Liver (tissue), 9 donors: Measurements from ENCODE around the gene PDE4B. TPM values are rescaled to one million over a fixed set of nuclear protein-coding genes. Genes with fewer than 3 reads are reported as not detected.
"Not testable (repeated sequence)": the region's sequence is repeated elsewhere in the genome, so short reads cannot be mapped to it uniquely, and the experiment has no call there.

Experiments used
- DNase-seq: peaks from one replicate; pipeline ENCODE4 v3.0.0-alpha.2; 2017; ENCODE audit warnings: low spot score
- H3K27ac ChIP-seq, 2 donors: one replicate each; pipeline ENCODE4 v1.7.0; 2013; ENCODE audit warnings: inconsistent platforms in 2 of 2, low read length in 2 of 2, control low read depth in 1 of 2, low read depth in 1 of 2, mild to moderate bottlenecking in 1 of 2
- H3K27me3 ChIP-seq, 4 donors: one replicate each; pipeline versions ENCODE4 v1.6.1 to v1.7.0; 2013; ENCODE audit warnings: low read length in 3 of 4, inconsistent platforms in 1 of 4, mild to moderate bottlenecking in 1 of 4, moderate library complexity in 1 of 4; ENCODE audit not compliant: control insufficient read depth in 4 of 4, insufficient read depth in 4 of 4
- H3K36me3 ChIP-seq, 4 donors: one replicate each; pipeline versions ENCODE4 v1.6.1 to v1.7.0; 2013; ENCODE audit warnings: low read length in 3 of 4, mild to moderate bottlenecking in 3 of 4, low read depth in 1 of 4, moderate library complexity in 1 of 4; ENCODE audit not compliant: control insufficient read depth in 4 of 4, insufficient read depth in 3 of 4
- H3K4me1 ChIP-seq, 4 donors: one replicate each; pipeline versions ENCODE4 v1.6.1 to v1.7.0; 2013; ENCODE audit warnings: low read length in 3 of 4, mild to moderate bottlenecking in 3 of 4, moderate library complexity in 1 of 4; ENCODE audit not compliant: control insufficient read depth in 4 of 4, insufficient read depth in 4 of 4
- H3K4me3 ChIP-seq, 3 donors: one replicate each; pipeline versions ENCODE4 v1.6.1 to v1.7.0; 2013; ENCODE audit warnings: low read length in 3 of 3, control low read depth in 1 of 3, low read depth in 1 of 3, mild to moderate bottlenecking in 1 of 3
- H3K9ac ChIP-seq, 2 donors: one replicate each; pipeline ENCODE4 v1.7.0; 2013; ENCODE audit warnings: low read length in 2 of 2, mild to moderate bottlenecking in 2 of 2, moderate library complexity in 2 of 2, control low read depth in 1 of 2, low read depth in 1 of 2
- H3K9me3 ChIP-seq, 4 donors: one replicate each; pipeline versions ENCODE4 v1.6.1 to v1.7.0; 2013; ENCODE audit warnings: low read length in 3 of 4; ENCODE audit not compliant: control insufficient read depth in 4 of 4
- CTCF ChIP-seq: fragments of 150-350 bp; IDR thresholded peaks from 2 replicates; pipeline ENCODE4 v1.5.1; 2017; ENCODE audit warnings: improper control_type of control experiment, low read depth, low read length; ENCODE audit not compliant: missing input control
- FOXA1 ChIP-seq: IDR thresholded peaks from 2 replicates; pipeline ENCODE4 v1.6.1; 2016; ENCODE audit warnings: antibody characterized with exemption
- FOXA2 ChIP-seq: IDR thresholded peaks from 2 replicates; pipeline ENCODE4 v1.6.1; 2016; ENCODE audit warnings: antibody characterized with exemption
- GABPA ChIP-seq, 2 donors: IDR thresholded peaks in 1 of 2; conservative IDR thresholded peaks in 1 of 2; 2 replicates each; pipeline ENCODE4 v1.6.1; 2016; ENCODE audit warnings: antibody characterized with exemption in 2 of 2, mild to moderate bottlenecking in 1 of 2, moderate library complexity in 1 of 2
- HNF4A ChIP-seq, 2 donors: conservative IDR thresholded peaks; 2 replicates each; pipeline ENCODE4 v1.6.1; 2016; ENCODE audit warnings: antibody characterized with exemption in 2 of 2, mild to moderate bottlenecking in 2 of 2
- HNF4G ChIP-seq: IDR thresholded peaks from 2 replicates; pipeline ENCODE4 v1.6.1; 2016; ENCODE audit warnings: antibody characterized with exemption
- JUND ChIP-seq, 2 donors: IDR thresholded peaks; 2 replicates each; pipeline ENCODE4 v1.6.1; 2016; ENCODE audit warnings: antibody characterized with exemption in 2 of 2
- REST ChIP-seq: IDR thresholded peaks from 2 replicates; pipeline ENCODE4 v1.6.1; 2016; ENCODE audit warnings: antibody characterized with exemption, mild to moderate bottlenecking
- RXRA ChIP-seq, 2 donors: IDR thresholded peaks; 2 replicates each; pipeline ENCODE4 v1.6.1; 2017 to 2018; ENCODE audit warnings: antibody characterized with exemption in 2 of 2, mild to moderate bottlenecking in 1 of 2
- SP1 ChIP-seq: IDR thresholded peaks from 2 replicates; pipeline ENCODE4 v1.6.1; 2018; ENCODE audit warnings: antibody characterized with exemption, mild to moderate bottlenecking
- TAF1 ChIP-seq: conservative IDR thresholded peaks from 2 replicates; pipeline ENCODE4 v1.6.1; 2016; ENCODE audit warnings: antibody characterized with exemption, mild to moderate bottlenecking
- YY1 ChIP-seq: IDR thresholded peaks from 2 replicates; pipeline ENCODE4 v1.6.1; 2016; ENCODE audit warnings: antibody characterized with exemption, mild to moderate bottlenecking
- ZBTB33 ChIP-seq: IDR thresholded peaks from 2 replicates; pipeline ENCODE4 v1.6.1; 2016; ENCODE audit warnings: antibody characterized with exemption
- WGBS: extraction: QIAGEN DNeasy Blood & Tissue Kit; methylation state at CpG from one replicate; pipeline ENCODE4 v1.1.7; 2013; 5-methylcytosine and 5-hydroxymethylcytosine counted together
- polyA plus RNA-seq, 2 donors: library from polyadenylated mRNA; stranded (reverse) in 1 of 2; unstranded in 1 of 2; fragments of 200-250 nt in 1 of 2; fragments of >200 nt in 1 of 2; fragmentation: Nextera tagmentation in 1 of 2; extraction: Ambion mirVana in 1 of 2; gene quantifications; one replicate each; pipeline versions ENCODE4 v1.2.1 to v1.2.3, GENCODE V29; 2013 to 2015
- total RNA-seq, 2 donors: library from RNA; depleted of rRNA; stranded (reverse); fragments of >200 nt; gene quantifications; one replicate each; pipeline ENCODE4 v1.2.3, GENCODE V29; 2014
- donor health status: healthy.
- donor health status: healthy.
- donor health status: healthy.
- donor health status: healthy.
- donor health status: healthy.

Gene PDE4B
- total and polyA plus RNA-seq, 4 donors: 1.9 to 3.9 (median 2.7) TPM

- TF ChIP-seq ZBTB33 (no peak), SP1 (no peak), HNF4G (no peak), TAF1 (no peak), RXRA (IDR thresholded peaks at IDR 0.05) (no peak), HNF4A (conservative IDR thresholded peaks at IDR 0.05) (no peak), GABPA (IDR thresholded peaks at IDR 0.05 in 1 of 2, conservative IDR thresholded peaks at IDR 0.05 in 1 of 2) (no peak)
- DNase-seq: no peak
- Histone ChIP-seq H3K4me1 (peaks cover 0 to 16% (median 5%) of the 10 kb centered on the region in 4 donors), H3K27ac (peak overlapping the region; percentile 61 to 66), H3K36me3 (no peaks in the 10 kb centered on the region), H3K9ac (no peak overlapping the region), H3K27me3 (no peaks in the 10 kb centered on the region), H3K9me3 (no peaks in the 10 kb centered on the region), H3K4me3 (no peak overlapping the region)
- WGBS: 89% methylated on average over 1 of the region's 1 CpG
Measured at GRCh38 chr1:66317248-66317515, 524.5 kb downstream of the PDE4B start.

GRCh38 chr1:66320231-66320630, 527.5 kb downstream of the PDE4B start:
- Histone ChIP-seq H3K36me3 (no peaks in the 10 kb centered on the region), H3K9ac (no peak overlapping the region), H3K4me1 (peaks cover 0 to 16% (median 5%) of the 10 kb centered on the region in 4 donors), H3K27me3 (no peaks in the 10 kb centered on the region), H3K27ac (no peak overlapping the region), H3K9me3 (no peaks in the 10 kb centered on the region), H3K4me3 (no peak overlapping the region)
- WGBS: 54% methylated on average over 1 of the region's 1 CpG
- TF ChIP-seq REST (no peak), GABPA (IDR thresholded peaks at IDR 0.05 in 1 of 2, conservative IDR thresholded peaks at IDR 0.05 in 1 of 2) (no peak), YY1 (no peak), FOXA2 (no peak), ZBTB33 (no peak), CTCF (no peak), FOXA1 (no peak), TAF1 (no peak), JUND (IDR thresholded peaks at IDR 0.05) (no peak)
- no peak for DNase-seq

GRCh38 chr1:66322462-66322861, 529.8 kb downstream of the PDE4B start:
- WGBS: 93% methylated on average over 2 of the region's 2 CpGs

More at GRCh38 chr1:66322462-66322861, 529.8 kb downstream of the PDE4B start:
- H3K9me3 ChIP-seq, DNase-seq, H3K4me1 ChIP-seq, H3K9ac ChIP-seq, H3K36me3 ChIP-seq, H3K4me3 ChIP-seq, H3K27ac ChIP-seq, H3K27me3 ChIP-seq: not testable (repeated sequence)
